ENCODE measurements around the gene ACTL7B.

DNA sequence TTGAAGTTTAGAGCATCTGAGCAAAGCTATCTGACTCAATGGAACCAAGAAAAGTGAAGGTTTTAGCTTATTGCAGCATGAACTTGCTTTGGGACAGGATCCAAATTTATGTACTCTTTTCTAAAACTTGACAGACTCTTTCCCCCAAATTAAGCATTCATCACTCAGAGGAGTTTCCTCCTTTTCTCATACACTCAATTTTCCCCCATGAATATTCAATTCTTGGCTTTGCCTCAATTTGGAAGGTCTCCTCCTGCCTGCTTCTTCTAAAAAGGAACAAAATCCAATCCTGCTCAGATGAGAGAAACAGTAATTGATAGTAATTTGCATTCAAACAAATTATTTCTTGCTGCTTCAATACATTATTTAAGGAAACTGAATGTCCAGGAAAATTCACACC is 11.3 kb upstream of the ACTL7B start:
- TF ChIP-seq EZH2 (IDR thresholded peaks at IDR 0.05; ENCODE audit: low read depth): no peak
- TF ChIP-seq, protein P1, sequence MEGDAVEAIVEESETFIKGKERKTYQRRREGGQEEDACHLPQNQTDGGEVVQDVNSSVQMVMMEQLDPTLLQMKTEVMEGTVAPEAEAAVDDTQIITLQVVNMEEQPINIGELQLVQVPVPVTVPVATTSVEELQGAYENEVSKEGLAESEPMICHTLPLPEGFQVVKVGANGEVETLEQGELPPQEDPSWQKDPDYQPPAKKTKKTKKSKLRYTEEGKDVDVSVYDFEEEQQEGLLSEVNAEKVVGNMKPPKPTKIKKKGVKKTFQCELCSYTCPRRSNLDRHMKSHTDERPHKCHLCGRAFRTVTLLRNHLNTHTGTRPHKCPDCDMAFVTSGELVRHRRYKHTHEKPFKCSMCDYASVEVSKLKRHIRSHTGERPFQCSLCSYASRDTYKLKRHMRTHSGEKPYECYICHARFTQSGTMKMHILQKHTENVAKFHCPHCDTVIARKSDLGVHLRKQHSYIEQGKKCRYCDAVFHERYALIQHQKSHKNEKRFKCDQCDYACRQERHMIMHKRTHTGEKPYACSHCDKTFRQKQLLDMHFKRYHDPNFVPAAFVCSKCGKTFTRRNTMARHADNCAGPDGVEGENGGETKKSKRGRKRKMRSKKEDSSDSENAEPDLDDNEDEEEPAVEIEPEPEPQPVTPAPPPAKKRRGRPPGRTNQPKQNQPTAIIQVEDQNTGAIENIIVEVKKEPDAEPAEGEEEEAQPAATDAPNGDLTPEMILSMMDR (conservative IDR thresholded peaks at IDR 0.05): no peak
